NT2/D1 (cell line): ENCODE data around the gene KAT14.

ENCODE experiments used
- SUZ12 ChIP-seq: IDR thresholded peaks from 2 replicates; pipeline ENCODE4 v1.6.1; 2011; ENCODE audit not compliant: insufficient read length, insufficient read depth; ENCODE audit errors: extremely low read depth
- YY1 ChIP-seq: IDR thresholded peaks from 2 replicates; pipeline ENCODE4 v1.6.1; 2011; ENCODE audit not compliant: insufficient read length, insufficient read depth
- ZNF274 ChIP-seq: IDR thresholded peaks from 2 replicates; pipeline ENCODE4 v1.6.1; 2011; ENCODE audit warnings: mild to moderate bottlenecking, low read depth, low read length

- TF ChIP-seq YY1 (no peak), SUZ12 (no peak), ZNF274 (no peak)
Observed at GRCh38 chr20:18224968-18225568, 87.4 kb downstream of the KAT14 start.
